Thyroid gland (tissue), 4 donors: ENCODE measurements around the gene ATAT1. TPM values are rescaled to one million over a fixed set of nuclear protein-coding genes. Genes with fewer than 3 reads are reported as not detected.

Source experiments
- DNase-seq, 2 donors: peaks; one replicate each; pipeline ENCODE4 v3.0.0-alpha.2; 2019
- H3K27ac ChIP-seq, 3 donors: fragments of 200-600 bp; sonication (generic); 1 replicate in 2 of 3; 2 replicates in 1 of 3; pipeline ENCODE4 v1.5.1; 2016 to 2019; ENCODE audit warnings: mild to moderate bottlenecking in 1 of 3, moderate library complexity in 1 of 3
- H3K27me3 ChIP-seq: fragments of 200-600 bp; sonication (generic); one replicate; pipeline ENCODE4 v1.5.1; 2019
- H3K36me3 ChIP-seq, 2 donors: fragments of 200-600 bp; sonication (generic); one replicate each; pipeline ENCODE4 v1.5.1; 2016 to 2019
- H3K4me1 ChIP-seq, 2 donors: fragments of 200-600 bp; sonication (generic); one replicate each; pipeline ENCODE4 v1.5.1; 2017 to 2019
- H3K4me3 ChIP-seq, 3 donors: fragments of 200-600 bp; sonication (generic); replicated peaks in 1 of 3; 1 replicate in 2 of 3; 2 replicates in 1 of 3; pipeline ENCODE4 v1.5.1; 2016; ENCODE audit warnings: mild to moderate bottlenecking in 1 of 3
- H3K9me3 ChIP-seq: fragments of 200-600 bp; sonication (generic); one replicate; pipeline ENCODE4 v1.5.1; 2017
- POLR2A ChIP-seq, 2 donors: fragments of 450-650 bp; IDR thresholded peaks; one replicate each; pipeline ENCODE4 v1.6.1; 2017; ENCODE audit warnings: antibody characterized with exemption in 2 of 2, mild to moderate bottlenecking in 2 of 2, moderate library complexity in 1 of 2
- WGBS, 2 donors: methylation state at CpG; one replicate each; pipeline ENCODE4 v1.1.5; 2017; 5-methylcytosine and 5-hydroxymethylcytosine counted together
- intact Hi-C: fragments of 100-400 bp; cut with DNase I; formaldehyde crosslinking; loops from one replicate; pipeline ENCODE4 v1.15.1; 2023
- total RNA-seq, 4 donors: library from RNA; depleted of rRNA; stranded (reverse); fragments of >200 nt; gene quantifications; one replicate each; pipeline ENCODE4 v1.2.3, GENCODE V29; 2016
- TF ChIP-seq, protein P1 (sequence below), 6 experiments: fragments of 200-600 bp in 3 of 6; fragments of 450-650 bp in 3 of 6; sonication (generic) in 3 of 6; IDR thresholded peaks; one replicate each; pipeline ENCODE4 v1.5.1; 2016 to 2019; ENCODE audit warnings: antibody characterized with exemption in 6 of 6, mild to moderate bottlenecking in 2 of 6, inconsistent platforms in 1 of 6, moderate library complexity in 1 of 6

ATAT1 gene
- total RNA-seq, 4 donors from 2014 or later, result 3.8 to 7.6 (median 6.1) TPM

DNA sequence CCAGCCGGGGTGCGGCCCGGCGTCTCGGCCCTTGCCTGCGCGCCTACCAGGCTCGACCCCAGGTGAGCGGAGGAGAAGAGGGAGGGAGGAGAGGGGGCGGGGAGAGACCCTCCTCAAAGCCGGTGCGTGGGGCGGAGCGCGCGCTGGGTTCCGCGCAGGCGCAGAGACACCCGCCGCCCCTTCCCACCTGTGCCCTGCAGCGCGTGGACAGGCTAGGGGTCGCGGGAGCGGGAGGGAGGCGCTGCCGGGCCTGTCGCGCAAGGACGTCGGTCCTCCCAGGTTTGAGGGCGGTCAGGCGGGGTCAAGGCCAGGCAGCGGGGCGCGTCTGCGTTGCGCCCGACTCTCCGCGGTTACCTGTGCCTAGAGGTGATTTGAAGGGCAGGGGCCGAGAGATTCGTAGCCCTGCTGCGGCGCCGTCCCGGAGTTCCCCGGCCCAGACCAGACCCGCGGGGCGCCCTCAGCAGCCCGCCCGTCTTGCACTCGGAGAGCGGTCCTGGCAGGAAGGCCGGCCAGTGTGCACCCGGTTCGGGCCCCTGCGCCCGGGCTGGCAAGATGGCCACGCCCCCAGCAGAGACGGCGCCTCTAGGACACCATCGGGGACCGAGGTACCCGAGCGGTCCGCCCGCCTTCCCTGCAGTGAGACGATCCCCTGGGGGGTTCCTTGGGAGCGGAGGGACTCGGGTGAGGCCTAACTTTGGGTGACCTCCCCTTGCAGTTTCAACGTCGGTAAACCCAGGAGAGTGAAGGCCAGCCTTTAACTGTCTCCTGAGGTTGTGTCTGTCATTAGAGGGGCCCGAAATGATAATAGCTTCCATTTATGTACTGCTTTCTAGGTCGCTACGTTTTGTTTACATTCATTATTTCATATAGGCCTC lies 20.8 kb downstream of the ATAT1 start:
- Histone ChIP-seq H3K27me3 (no peaks in the 10 kb centered on the region), H3K4me3 (peak overlapping the region; percentile 67 to 83 (median 72)), H3K9me3 (no peaks in the 10 kb centered on the region), H3K27ac (peak overlapping the region; percentile 84 to 95 (median 92)), H3K4me1 (peaks cover 6 to 18% of the 10 kb centered on the region in 2 donors), H3K36me3 (peaks cover 14 to 18% of the 10 kb centered on the region in 2 donors)
- TF ChIP-seq POLR2A (IDR thresholded peaks at IDR 0.05), result peak in 1 of 2 donors; percentile 75
- TF ChIP-seq, protein P1, sequence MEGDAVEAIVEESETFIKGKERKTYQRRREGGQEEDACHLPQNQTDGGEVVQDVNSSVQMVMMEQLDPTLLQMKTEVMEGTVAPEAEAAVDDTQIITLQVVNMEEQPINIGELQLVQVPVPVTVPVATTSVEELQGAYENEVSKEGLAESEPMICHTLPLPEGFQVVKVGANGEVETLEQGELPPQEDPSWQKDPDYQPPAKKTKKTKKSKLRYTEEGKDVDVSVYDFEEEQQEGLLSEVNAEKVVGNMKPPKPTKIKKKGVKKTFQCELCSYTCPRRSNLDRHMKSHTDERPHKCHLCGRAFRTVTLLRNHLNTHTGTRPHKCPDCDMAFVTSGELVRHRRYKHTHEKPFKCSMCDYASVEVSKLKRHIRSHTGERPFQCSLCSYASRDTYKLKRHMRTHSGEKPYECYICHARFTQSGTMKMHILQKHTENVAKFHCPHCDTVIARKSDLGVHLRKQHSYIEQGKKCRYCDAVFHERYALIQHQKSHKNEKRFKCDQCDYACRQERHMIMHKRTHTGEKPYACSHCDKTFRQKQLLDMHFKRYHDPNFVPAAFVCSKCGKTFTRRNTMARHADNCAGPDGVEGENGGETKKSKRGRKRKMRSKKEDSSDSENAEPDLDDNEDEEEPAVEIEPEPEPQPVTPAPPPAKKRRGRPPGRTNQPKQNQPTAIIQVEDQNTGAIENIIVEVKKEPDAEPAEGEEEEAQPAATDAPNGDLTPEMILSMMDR (IDR thresholded peaks at IDR 0.05), result no peak
- peak; percentile 81 for DNase-seq
- 0 to 1% methylated on average over 12 to 33 of the region's 78 CpGs for WGBS, 2 donors
- intact Hi-C loops, result no loop called here

GRCh38 chr6:30651143-30651542 lies 24.5 kb downstream of the ATAT1 start:
- peaks cover 51 to 55% of the 10 kb centered on the region in 2 donors for H3K36me3 ChIP-seq
- H3K27me3 ChIP-seq, result no peaks in the 10 kb centered on the region
- no peak overlapping the region for H3K4me3 ChIP-seq
- peaks cover 6 to 14% of the 10 kb centered on the region in 2 donors for H3K4me1 ChIP-seq
- intact Hi-C loops, result no loop called here
- DNase-seq, result no peak
- TF ChIP-seq, protein P1 (IDR thresholded peaks at IDR 0.05), result no peak
- TF ChIP-seq POLR2A (IDR thresholded peaks at IDR 0.05), result no peak
- WGBS, 2 donors, result 93 to 94% methylated on average over 12 of the region's 12 CpGs
- H3K27ac ChIP-seq, result no peak overlapping the region
- H3K9me3 ChIP-seq, result no peaks in the 10 kb centered on the region

DNA sequence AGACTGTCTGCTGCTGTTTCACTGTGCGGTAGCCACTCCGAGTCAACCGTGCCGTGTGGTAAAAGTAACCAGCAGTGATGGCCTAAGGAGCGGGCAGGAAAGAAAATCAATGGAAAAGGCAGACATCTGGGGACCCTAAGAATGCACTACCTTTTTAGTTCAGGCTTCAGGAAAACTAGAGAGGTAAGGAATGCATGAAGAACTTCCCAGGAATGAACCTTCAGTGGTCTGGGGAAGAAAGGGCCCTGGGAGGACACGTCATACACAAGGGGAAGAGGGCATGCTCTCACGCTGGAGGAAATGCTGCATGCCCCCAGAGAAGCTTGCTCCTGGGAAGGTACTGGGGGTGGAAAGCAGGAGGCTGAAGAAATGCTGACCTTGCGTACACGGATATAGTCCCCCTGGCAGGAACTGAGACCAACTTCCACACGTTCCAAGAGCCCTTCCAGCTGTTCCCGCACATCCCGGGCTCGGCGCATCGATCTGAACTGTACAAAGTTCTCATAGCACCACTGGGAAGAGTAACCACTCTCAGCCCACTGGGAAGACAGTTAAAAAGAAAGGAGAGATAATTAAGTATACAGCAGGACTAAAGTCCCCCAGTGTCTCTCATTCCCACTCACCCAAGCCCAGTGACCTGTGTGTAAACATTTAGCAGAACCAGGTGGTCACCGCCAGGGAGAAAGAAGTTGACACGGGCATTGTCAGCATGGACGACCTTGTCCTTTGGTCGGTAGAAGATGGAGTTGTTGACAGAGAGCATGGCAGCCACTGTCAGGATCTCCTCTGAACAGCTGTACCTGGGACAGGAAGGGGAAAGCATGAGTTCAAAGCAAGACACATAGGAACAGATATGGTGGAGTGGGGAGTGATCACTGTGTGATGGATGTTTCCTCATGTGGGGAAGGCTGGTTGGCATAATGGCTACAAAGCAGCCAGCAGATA lies 28.4 kb downstream of the ATAT1 start:
- Histone ChIP-seq H3K27ac (no peak overlapping the region), H3K36me3 (peaks cover 72 to 90% of the 10 kb centered on the region in 2 donors), H3K4me1 (no peaks in the 10 kb centered on the region)

GRCh38 chr6:30655743-30656094 lies 29.0 kb downstream of the ATAT1 start:
- intact Hi-C loops, result no loop called here
- no peaks in the 10 kb centered on the region for H3K4me1 ChIP-seq
- H3K9me3 ChIP-seq, result no peaks in the 10 kb centered on the region
- no peaks in the 10 kb centered on the region for H3K27me3 ChIP-seq
- no peak overlapping the region for H3K27ac ChIP-seq
- WGBS, 2 donors, result 97% methylated on average over 3 of the region's 3 CpGs
- no peak for DNase-seq
- no peak overlapping the region for H3K4me3 ChIP-seq
- TF ChIP-seq POLR2A (IDR thresholded peaks at IDR 0.05), result no peak
- TF ChIP-seq, protein P1 (IDR thresholded peaks at IDR 0.05), result no peak
- peaks cover 73 to 92% of the 10 kb centered on the region in 2 donors for H3K36me3 ChIP-seq

More for the DNA sequence above, 28.4 kb downstream of the ATAT1 start:
- TF ChIP-seq, protein P1 (IDR thresholded peaks at IDR 0.05), result no peak
- no peak for TF ChIP-seq POLR2A (IDR thresholded peaks at IDR 0.05)
- Histone ChIP-seq H3K9me3 (no peaks in the 10 kb centered on the region), H3K27me3 (no peaks in the 10 kb centered on the region), H3K4me3 (no peak overlapping the region)
- intact Hi-C loops, result no loop called here
- WGBS, 2 donors, result 92 to 95% methylated on average over 19 of the region's 19 CpGs
- DNase-seq, result no peak
